MM.1S (cell line): ENCODE measurements around the gene SH3PXD2A.

Experiments
- CTCF ChIP-seq: fragments of 300-600 bp; sonication (generic); IDR thresholded peaks from 2 replicates; pipeline ENCODE4 v1.5.1; 2016; ENCODE audit warnings: antibody characterized with exemption, low read length, mixed read lengths
- EZH2 ChIP-seq: fragments of 300-600 bp; sonication (generic); optimal IDR thresholded peaks from 2 replicates; pipeline ENCODE3; 2017; ENCODE audit warnings: low read depth, mild to moderate bottlenecking, antibody characterized with exemption, low read length, mixed read lengths

GRCh38 chr10:103829838-103830465 lies 25.4 kb downstream of the SH3PXD2A start:
- no peak for TF ChIP-seq EZH2
- no peak for TF ChIP-seq CTCF
